Panc1 (cell line): ENCODE measurements around the gene B4GALT2. TPM values are rescaled to one million over a fixed set of nuclear protein-coding genes. Genes with fewer than 3 reads are reported as not detected.

Source experiments
- ATAC-seq: fragments of 200-7000 bp; cut with Tn5 transposase; 2 replicates; pipeline ENCODE4 v1.9.1; 2020; ENCODE audit warnings: mild to moderate bottlenecking, moderate library complexity
- BruUV-seq: library from RNA; stranded (reverse); fragments of 400-500 nt; replicated peaks from 2 replicates; lab custom pipeline; 2021; lab: Mats Ljungman, UMichigan
- CTCF ChIA-PET: fragments of 300-600 bp; sonication (Branson Sonifier 250); formaldehyde crosslinking; loops from one replicate; lab custom pipeline; 2022; ENCODE audit warnings: antibody characterized with exemption; lab: Charles Lee
- POLR2A ChIA-PET: fragments of 300-600 bp; sonication (Branson Sonifier 250); formaldehyde crosslinking; loops from one replicate; lab custom pipeline; 2022; ENCODE audit warnings: antibody characterized with exemption; lab: Charles Lee
- DNase-seq: peaks from one replicate; pipeline ENCODE4 v3.0.0-alpha.2; 2010; ENCODE audit warnings: low read depth, low spot score
- H3K27ac ChIP-seq: 2 replicates; pipeline ENCODE4 v1.5.1; 2011; ENCODE audit warnings: mild to moderate bottlenecking, low read length, inconsistent platforms
- H3K27me3 ChIP-seq: fragments of 200-500 bp; sonication (Bioruptor generic); 2 replicates; pipeline ENCODE4 v1.6.0; 2014; ENCODE audit warnings: low read length, inconsistent platforms; ENCODE audit not compliant: control insufficient read depth, insufficient read depth
- H3K36me3 ChIP-seq: fragments of 200-500 bp; sonication (Bioruptor generic); 2 replicates; pipeline ENCODE4 v1.5.1; 2014; ENCODE audit warnings: inconsistent platforms, mild to moderate bottlenecking, low read length, moderate library complexity; ENCODE audit not compliant: control insufficient read depth, insufficient read depth
- H3K4me1 ChIP-seq: 2 replicates; pipeline ENCODE4 v1.5.1; 2011; ENCODE audit warnings: inconsistent platforms, mild to moderate bottlenecking, low read length, moderate library complexity; ENCODE audit not compliant: control insufficient read depth, insufficient read depth
- H3K4me3 ChIP-seq, 2 experiments: 2 replicates each; pipeline ENCODE4 v1.5.1; 2011 to 2012; ENCODE audit warnings: low read depth in 2 of 2, low read length in 2 of 2, mild to moderate bottlenecking in 2 of 2, inconsistent platforms in 1 of 2, moderate library complexity in 1 of 2
- H3K9me3 ChIP-seq: fragments of 200-500 bp; sonication (Bioruptor generic); 2 replicates; pipeline ENCODE4 v1.5.1; 2014; ENCODE audit warnings: low read depth, mild to moderate bottlenecking, inconsistent platforms, low read length, moderate library complexity; ENCODE audit not compliant: control insufficient read depth, insufficient read depth
- POLR2AphosphoS5 ChIP-seq: IDR thresholded peaks from 2 replicates; pipeline ENCODE4 v1.6.1; 2012; ENCODE audit warnings: mild to moderate bottlenecking, low read depth, low read length, moderate library complexity
- SIN3A ChIP-seq: IDR thresholded peaks from 2 replicates; pipeline ENCODE4 v1.6.1; 2012; ENCODE audit warnings: low read depth, mild to moderate bottlenecking, low read length, moderate library complexity, borderline replicate concordance; ENCODE audit not compliant: insufficient read depth
- TCF7L2 ChIP-seq: IDR thresholded peaks from 2 replicates; pipeline ENCODE4 v1.6.1; 2011; ENCODE audit warnings: mild to moderate bottlenecking, low read depth, low read length, inconsistent platforms
- in situ Hi-C: cut with HindIII; loops from 2 replicates; pipeline ENCODE4 v1.10.0; 2016; ENCODE audit warnings: low sequenced_read_pairs, low pct_unique_long_range_greater_than_20kb
- intact Hi-C: fragments of 100-400 bp; cut with micrococcal nuclease; formaldehyde crosslinking; loops from one replicate; pipeline ENCODE4 v1.10.0; 2022; ENCODE audit not compliant: unreplicated experiment
- total RNA-seq: library from RNA; stranded (reverse); gene quantifications from one replicate; pipeline ENCODE4 v1.2.1, GENCODE V29; 2021; ENCODE audit not compliant: unreplicated experiment
- TF ChIP-seq, protein P1 (sequence below), 2 experiments: IDR thresholded peaks; 2 replicates each; pipeline ENCODE4 v1.6.1; 2011 to 2012; ENCODE audit warnings: low read depth in 2 of 2, control low read depth in 1 of 2, low read length in 1 of 2, mild to moderate bottlenecking in 1 of 2, moderate library complexity in 1 of 2; ENCODE audit not compliant: insufficient read depth in 1 of 2
- TF ChIP-seq, protein P2 (sequence below): fragments of 450-650 bp; IDR thresholded peaks from 2 replicates; pipeline ENCODE4 v1.5.1; 2017; ENCODE audit warnings: mild to moderate bottlenecking

Gene B4GALT2
- total RNA-seq, 1 experiment from 2014 or later: 90.1 TPM

DNA sequence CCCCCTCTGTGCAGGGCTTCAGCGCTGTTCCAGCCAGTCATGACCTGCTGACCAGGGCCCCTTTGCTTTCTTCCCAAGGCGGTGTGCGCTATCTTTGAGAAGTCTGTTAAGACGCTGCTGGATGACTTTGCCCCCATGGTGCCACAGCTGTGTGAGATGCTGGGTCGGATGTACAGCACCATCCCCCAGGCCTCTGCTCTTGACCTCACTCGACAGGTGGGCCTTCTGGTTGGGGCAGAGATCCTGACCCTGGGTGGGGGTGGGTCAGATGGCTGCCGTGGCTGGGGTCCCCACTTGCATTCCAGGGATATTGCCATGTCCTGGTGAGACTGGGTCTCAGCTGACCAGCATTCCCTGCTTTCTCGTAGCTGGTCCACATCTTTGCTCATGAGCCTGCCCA is 18.2 kb upstream of the B4GALT2 start:
- CTCF ChIA-PET: no interaction called here
- ATAC-seq (no peak), DNase-seq (no peak)
- intact Hi-C loops (no loop called here), in situ Hi-C loops (no loop called here)
- TF ChIP-seq, protein P1, sequence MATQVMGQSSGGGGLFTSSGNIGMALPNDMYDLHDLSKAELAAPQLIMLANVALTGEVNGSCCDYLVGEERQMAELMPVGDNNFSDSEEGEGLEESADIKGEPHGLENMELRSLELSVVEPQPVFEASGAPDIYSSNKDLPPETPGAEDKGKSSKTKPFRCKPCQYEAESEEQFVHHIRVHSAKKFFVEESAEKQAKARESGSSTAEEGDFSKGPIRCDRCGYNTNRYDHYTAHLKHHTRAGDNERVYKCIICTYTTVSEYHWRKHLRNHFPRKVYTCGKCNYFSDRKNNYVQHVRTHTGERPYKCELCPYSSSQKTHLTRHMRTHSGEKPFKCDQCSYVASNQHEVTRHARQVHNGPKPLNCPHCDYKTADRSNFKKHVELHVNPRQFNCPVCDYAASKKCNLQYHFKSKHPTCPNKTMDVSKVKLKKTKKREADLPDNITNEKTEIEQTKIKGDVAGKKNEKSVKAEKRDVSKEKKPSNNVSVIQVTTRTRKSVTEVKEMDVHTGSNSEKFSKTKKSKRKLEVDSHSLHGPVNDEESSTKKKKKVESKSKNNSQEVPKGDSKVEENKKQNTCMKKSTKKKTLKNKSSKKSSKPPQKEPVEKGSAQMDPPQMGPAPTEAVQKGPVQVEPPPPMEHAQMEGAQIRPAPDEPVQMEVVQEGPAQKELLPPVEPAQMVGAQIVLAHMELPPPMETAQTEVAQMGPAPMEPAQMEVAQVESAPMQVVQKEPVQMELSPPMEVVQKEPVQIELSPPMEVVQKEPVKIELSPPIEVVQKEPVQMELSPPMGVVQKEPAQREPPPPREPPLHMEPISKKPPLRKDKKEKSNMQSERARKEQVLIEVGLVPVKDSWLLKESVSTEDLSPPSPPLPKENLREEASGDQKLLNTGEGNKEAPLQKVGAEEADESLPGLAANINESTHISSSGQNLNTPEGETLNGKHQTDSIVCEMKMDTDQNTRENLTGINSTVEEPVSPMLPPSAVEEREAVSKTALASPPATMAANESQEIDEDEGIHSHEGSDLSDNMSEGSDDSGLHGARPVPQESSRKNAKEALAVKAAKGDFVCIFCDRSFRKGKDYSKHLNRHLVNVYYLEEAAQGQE (IDR thresholded peaks at IDR 0.05; ENCODE audit: insufficient read depth in 1 of 2, low read depth in 2 of 2, low read length in 1 of 2): no peak
- TF ChIP-seq POLR2AphosphoS5: no peak
- TF ChIP-seq, protein P2, sequence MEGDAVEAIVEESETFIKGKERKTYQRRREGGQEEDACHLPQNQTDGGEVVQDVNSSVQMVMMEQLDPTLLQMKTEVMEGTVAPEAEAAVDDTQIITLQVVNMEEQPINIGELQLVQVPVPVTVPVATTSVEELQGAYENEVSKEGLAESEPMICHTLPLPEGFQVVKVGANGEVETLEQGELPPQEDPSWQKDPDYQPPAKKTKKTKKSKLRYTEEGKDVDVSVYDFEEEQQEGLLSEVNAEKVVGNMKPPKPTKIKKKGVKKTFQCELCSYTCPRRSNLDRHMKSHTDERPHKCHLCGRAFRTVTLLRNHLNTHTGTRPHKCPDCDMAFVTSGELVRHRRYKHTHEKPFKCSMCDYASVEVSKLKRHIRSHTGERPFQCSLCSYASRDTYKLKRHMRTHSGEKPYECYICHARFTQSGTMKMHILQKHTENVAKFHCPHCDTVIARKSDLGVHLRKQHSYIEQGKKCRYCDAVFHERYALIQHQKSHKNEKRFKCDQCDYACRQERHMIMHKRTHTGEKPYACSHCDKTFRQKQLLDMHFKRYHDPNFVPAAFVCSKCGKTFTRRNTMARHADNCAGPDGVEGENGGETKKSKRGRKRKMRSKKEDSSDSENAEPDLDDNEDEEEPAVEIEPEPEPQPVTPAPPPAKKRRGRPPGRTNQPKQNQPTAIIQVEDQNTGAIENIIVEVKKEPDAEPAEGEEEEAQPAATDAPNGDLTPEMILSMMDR: no peak
- no peak for TF ChIP-seq TCF7L2
- no peak for TF ChIP-seq SIN3A
- Histone ChIP-seq H3K36me3 (peaks cover 3% of the 10 kb centered on the region), H3K27me3 (no peaks in the 10 kb centered on the region), H3K9me3 (no peaks in the 10 kb centered on the region), H3K4me3 (no peak overlapping the region), H3K27ac (no peak overlapping the region), H3K4me1 (no peaks in the 10 kb centered on the region)
- POLR2A ChIA-PET: no interaction called here
- BruUV-seq: no TSS peak

DNA sequence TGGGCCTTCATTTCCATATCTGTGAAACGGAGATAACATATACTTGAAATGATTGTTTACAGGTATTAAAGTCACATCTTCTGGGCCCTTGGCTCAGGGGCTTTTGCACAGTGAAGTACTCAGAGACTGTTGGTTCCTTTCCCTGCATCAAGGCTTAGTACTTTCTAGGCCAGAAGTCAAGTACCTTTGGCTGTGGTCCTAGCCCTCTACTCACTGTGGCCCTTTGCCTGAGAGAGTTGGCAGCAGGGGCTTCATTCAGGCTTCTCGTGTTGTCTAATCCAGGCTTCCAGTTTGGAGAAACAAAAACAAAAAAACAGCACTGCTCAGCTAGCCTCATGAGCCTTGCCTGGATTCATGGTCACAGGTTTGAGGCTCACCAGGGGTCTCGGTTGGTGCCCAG is 17.3 kb upstream of the B4GALT2 start:
- H3K27me3 ChIP-seq: no peaks in the 10 kb centered on the region
- peaks cover 3% of the 10 kb centered on the region for H3K36me3 ChIP-seq
- ATAC-seq (no peak), DNase-seq (no peak)
- in situ Hi-C loops (no loop called here), intact Hi-C loops (no loop called here)
- ChIA-PET CTCF (no interaction called here), POLR2A (no interaction called here)
- H3K4me1 ChIP-seq: no peaks in the 10 kb centered on the region
- H3K4me3 ChIP-seq: no peak overlapping the region
- no peaks in the 10 kb centered on the region for H3K9me3 ChIP-seq
- H3K27ac ChIP-seq: no peak overlapping the region
- no TSS peak for BruUV-seq
- TF ChIP-seq, protein P1 (IDR thresholded peaks at IDR 0.05; ENCODE audit: insufficient read depth in 1 of 2, low read depth in 2 of 2, low read length in 1 of 2): no peak
- TF ChIP-seq SIN3A: no peak
- TF ChIP-seq TCF7L2: no peak
- TF ChIP-seq, protein P2: no peak
- no peak for TF ChIP-seq POLR2AphosphoS5
